Stomach (tissue), 9 donors: Measurements from ENCODE around the gene CDC7. TPM values are rescaled to one million over a fixed set of nuclear protein-coding genes. Genes with fewer than 3 reads are reported as not detected.

ENCODE experiments used
- DNase-seq, 2 donors: peaks; one replicate each; pipeline versions ENCODE4 v3.0.0 to v3.0.0-alpha.2; 2013 to 2019
- H3K27ac ChIP-seq, 5 donors: fragments of 200-600 bp in 4 of 5; sonication (generic) in 4 of 5; one replicate each; pipeline ENCODE4 v1.5.1; 2013 to 2019; ENCODE audit warnings: mild to moderate bottlenecking in 1 of 5, moderate library complexity in 1 of 5
- H3K27me3 ChIP-seq, 3 donors: fragments of 200-600 bp; sonication (generic); one replicate each; pipeline ENCODE4 v1.5.1; 2017 to 2019; ENCODE audit warnings: mixed run types in 1 of 3
- H3K36me3 ChIP-seq, 4 donors: fragments of 200-600 bp; sonication (generic); 1 replicate in 3 of 4; 2 replicates in 1 of 4; pipeline ENCODE4 v1.5.1; 2016 to 2019
- H3K4me1 ChIP-seq, 4 donors: fragments of 200-600 bp; sonication (generic); one replicate each; pipeline ENCODE4 v1.5.1; 2016 to 2019
- H3K4me3 ChIP-seq, 4 donors: fragments of 200-600 bp; sonication (generic) in 3 of 4; one replicate each; pipeline ENCODE4 v1.5.1; 2016 to 2019; ENCODE audit warnings: mild to moderate bottlenecking in 1 of 4
- H3K9me3 ChIP-seq, 4 donors: fragments of 200-600 bp; sonication (generic); one replicate each; pipeline ENCODE4 v1.5.1; 2016 to 2019
- CTCF ChIP-seq, 7 experiments: fragments of 450-650 bp in 4 of 7; fragments of 200-600 bp in 3 of 7; sonication (generic) in 3 of 7; IDR thresholded peaks; one replicate each; pipeline ENCODE4 v1.5.1; 2016 to 2019; ENCODE audit warnings: antibody characterized with exemption in 7 of 7, control low read depth in 2 of 7, mild to moderate bottlenecking in 1 of 7
- EP300 ChIP-seq: sonication (generic); formaldehyde crosslinking; IDR thresholded peaks from one replicate; pipeline ENCODE4 v1.6.1; 2017; ENCODE audit warnings: antibody characterized with exemption
- POLR2A ChIP-seq, 4 donors: fragments of 450-650 bp; IDR thresholded peaks; one replicate each; pipeline ENCODE4 v1.6.1; 2016; ENCODE audit warnings: antibody characterized with exemption in 4 of 4, control low read depth in 2 of 4, mild to moderate bottlenecking in 1 of 4, moderate library complexity in 1 of 4
- POLR2AphosphoS5 ChIP-seq, 3 donors: sonication (generic); formaldehyde crosslinking; IDR thresholded peaks; one replicate each; pipeline ENCODE4 v1.6.1; 2016; ENCODE audit warnings: antibody characterized with exemption in 3 of 3
- WGBS, 5 donors: extraction: QIAGEN DNeasy Blood & Tissue Kit in 3 of 5; methylation state at CpG; one replicate each; pipeline versions ENCODE4 v1.1.5 to v1.1.7; 2013 to 2018; 5-methylcytosine and 5-hydroxymethylcytosine counted together
- intact Hi-C: fragments of 100-400 bp; cut with DNase I; formaldehyde crosslinking; loops from one replicate; pipeline ENCODE4 v1.15.1; 2023; ENCODE audit warnings: low total_unique reads
- polyA plus RNA-seq, 3 donors: library from polyadenylated mRNA; stranded (reverse); fragments of 200-250 nt; gene quantifications; one replicate each; pipeline ENCODE4 v1.2.3, GENCODE V29; 2013
- total RNA-seq, 5 donors: library from RNA; depleted of rRNA; stranded (reverse); fragments of >200 nt; gene quantifications; one replicate each; pipeline versions ENCODE4 v1.1.0 to v1.2.3, GENCODE V29; 2014 to 2016
- donor health status: healthy with polysubstance abuse.
- donor health status: Bipolar disorder and iron deficiency.
- donor health status: healthy.

CDC7 gene
- total and polyA plus RNA-seq, 8 donors = 1.3 to 6.6 (median 2.1) TPM; not detected in 1

GRCh38 chr1:91552091-91552490 lies 51.4 kb downstream of the CDC7 start:
- TF ChIP-seq POLR2AphosphoS5 (IDR thresholded peaks at IDR 0.05) (no peak), EP300 (no peak), POLR2A (IDR thresholded peaks at IDR 0.05) (no peak), CTCF (IDR thresholded peaks at IDR 0.05) (no peak)
- Histone ChIP-seq H3K4me1 (peaks cover 0 to 20% (median 2%) of the 10 kb centered on the region in 4 donors), H3K9me3 (no peaks in the 10 kb centered on the region), H3K27ac (no peak overlapping the region), H3K27me3 (no peaks in the 10 kb centered on the region), H3K4me3 (no peak overlapping the region), H3K36me3 (no peaks in the 10 kb centered on the region)
- intact Hi-C loops = no loop called here
- no peak for DNase-seq

GRCh38 chr1:91552596-91552995 lies 51.9 kb downstream of the CDC7 start:
- intact Hi-C loops = no loop called here

GRCh38 chr1:91553177-91553591 lies 52.5 kb downstream of the CDC7 start:
- Histone ChIP-seq H3K27me3 (no peaks in the 10 kb centered on the region), H3K36me3 (no peaks in the 10 kb centered on the region), H3K4me3 (no peak overlapping the region), H3K9me3 (no peaks in the 10 kb centered on the region), H3K27ac (peak overlapping the region in 3 of 5 donors; percentile 16 to 51 (median 18)), H3K4me1 (peaks cover 0 to 22% (median 2%) of the 10 kb centered on the region in 4 donors)
- intact Hi-C loops = no loop called here
- no peak for DNase-seq
- TF ChIP-seq POLR2A (IDR thresholded peaks at IDR 0.05) (no peak), CTCF (IDR thresholded peaks at IDR 0.05) (no peak), POLR2AphosphoS5 (IDR thresholded peaks at IDR 0.05) (peak in 1 of 3 donors; percentile 12), EP300 (no peak)
- WGBS, 5 donors = 72 to 82% (median 75%) methylated on average over 3 of the region's 3 CpGs

More at GRCh38 chr1:91552596-91552995, 51.9 kb downstream of the CDC7 start:
- Histone ChIP-seq H3K4me1 (peaks cover 0 to 22% (median 2%) of the 10 kb centered on the region in 4 donors), H3K27me3 (no peaks in the 10 kb centered on the region), H3K27ac (peak overlapping the region in 1 of 5 donors; percentile 16), H3K36me3 (no peaks in the 10 kb centered on the region), H3K9me3 (no peaks in the 10 kb centered on the region), H3K4me3 (no peak overlapping the region)
- 74 to 94% (median 76%) methylated on average over 2 of the region's 2 CpGs for WGBS, 5 donors
- DNase-seq = no peak
- TF ChIP-seq EP300 = no peak
- no peak for TF ChIP-seq CTCF (IDR thresholded peaks at IDR 0.05)
- TF ChIP-seq POLR2AphosphoS5 (IDR thresholded peaks at IDR 0.05) = no peak
- no peak for TF ChIP-seq POLR2A (IDR thresholded peaks at IDR 0.05)

- TF ChIP-seq EP300 (no peak), POLR2A (IDR thresholded peaks at IDR 0.05) (no peak), CTCF (IDR thresholded peaks at IDR 0.05) (no peak), POLR2AphosphoS5 (IDR thresholded peaks at IDR 0.05) (no peak)
- 51 to 75% (median 64%) methylated on average over 7 of the region's 7 CpGs for WGBS, 5 donors
- H3K4me3 ChIP-seq = no peak overlapping the region
- no peaks in the 10 kb centered on the region for H3K36me3 ChIP-seq
- no peaks in the 10 kb centered on the region for H3K9me3 ChIP-seq
- intact Hi-C loops = no loop called here
- no peak for DNase-seq
- peak overlapping the region in 4 of 5 donors; percentile 22 to 57 (median 40) for H3K27ac ChIP-seq
- H3K4me1 ChIP-seq = peaks cover 0 to 22% (median 2%) of the 10 kb centered on the region in 4 donors
- no peaks in the 10 kb centered on the region for H3K27me3 ChIP-seq
Measured at GRCh38 chr1:91555074-91555730, 54.6 kb downstream of the CDC7 start.
